H9 (cell line): ENCODE measurements around the gene FHOD3. TPM values are rescaled to one million over a fixed set of nuclear protein-coding genes. Genes with fewer than 3 reads are reported as not detected.

Experiments used
- DNase-seq: peaks from one replicate; pipeline ENCODE4 v3.0.0-alpha.2; 2017
- H2AFZ ChIP-seq: one replicate; pipeline ENCODE4 v1.6.1; 2013; ENCODE audit warnings: mild to moderate bottlenecking, low read length, control low read depth, moderate library complexity
- H2AK5ac ChIP-seq: 2 replicates; pipeline ENCODE4 v1.6.1; 2013; ENCODE audit warnings: low read length, control low read depth, mixed read lengths; ENCODE audit not compliant: insufficient read length
- H2BK120ac ChIP-seq: one replicate; pipeline ENCODE4 v1.6.1; 2013; ENCODE audit warnings: low read depth, mild to moderate bottlenecking, low read length, control low read depth, inconsistent platforms; ENCODE audit not compliant: poor library complexity, severe bottlenecking
- H2BK12ac ChIP-seq: 2 replicates; pipeline ENCODE4 v1.6.1; 2013; ENCODE audit warnings: low read length, control low read depth, mixed read lengths, low read depth; ENCODE audit not compliant: insufficient read length
- H2BK15ac ChIP-seq: 2 replicates; pipeline ENCODE4 v1.6.1; 2013; ENCODE audit warnings: low read depth, low read length, control low read depth
- H2BK20ac ChIP-seq: one replicate; pipeline ENCODE4 v1.6.1; 2013; ENCODE audit warnings: low read depth, mild to moderate bottlenecking, low read length, control low read depth, inconsistent platforms; ENCODE audit not compliant: poor library complexity, severe bottlenecking
- H2BK5ac ChIP-seq: 2 replicates; pipeline ENCODE4 v1.6.1; 2013; ENCODE audit warnings: low read length, control low read depth, mixed read lengths; ENCODE audit not compliant: insufficient read length
- H3K14ac ChIP-seq: 2 replicates; pipeline ENCODE4 v1.6.1; 2013; ENCODE audit warnings: low read length, control low read depth; ENCODE audit not compliant: insufficient read depth
- H3K18ac ChIP-seq: 2 replicates; pipeline ENCODE4 v1.6.1; 2013; ENCODE audit warnings: low read depth, mild to moderate bottlenecking, mixed read lengths, low read length, control low read depth; ENCODE audit not compliant: insufficient read length
- H3K23ac ChIP-seq: 2 replicates; pipeline ENCODE4 v1.6.1; 2013; ENCODE audit warnings: low read length, control low read depth, mixed read lengths, low read depth; ENCODE audit not compliant: insufficient read length
- H3K23me2 ChIP-seq: 2 replicates; pipeline ENCODE4 v1.6.1; 2013; ENCODE audit warnings: low read depth, mild to moderate bottlenecking, mixed read lengths, low read length, control low read depth; ENCODE audit not compliant: insufficient read length, poor library complexity, severe bottlenecking
- H3K27ac ChIP-seq: 2 replicates; pipeline ENCODE4 v1.5.1; 2013; ENCODE audit warnings: low read length, control low read depth, mixed read lengths, low read depth; ENCODE audit not compliant: insufficient read length
- H3K27me3 ChIP-seq: 2 replicates; pipeline ENCODE4 v1.6.1; 2013; ENCODE audit warnings: low read length, control low read depth, inconsistent platforms; ENCODE audit not compliant: insufficient read depth
- H3K4ac ChIP-seq: 2 replicates; pipeline ENCODE4 v1.6.1; 2013; ENCODE audit warnings: low read depth, mild to moderate bottlenecking, control low read depth, inconsistent platforms, low read length, moderate library complexity
- H3K4me1 ChIP-seq: 2 replicates; pipeline ENCODE4 v1.6.1; 2013; ENCODE audit warnings: low read length, control low read depth, inconsistent platforms; ENCODE audit not compliant: insufficient read depth
- H3K4me2 ChIP-seq: 2 replicates; pipeline ENCODE4 v1.6.1; 2013; ENCODE audit warnings: low read length, control low read depth, mixed read lengths; ENCODE audit not compliant: insufficient read length, insufficient read depth
- H3K56ac ChIP-seq: 2 replicates; pipeline ENCODE4 v1.6.1; 2013; ENCODE audit warnings: low read depth, mild to moderate bottlenecking, mixed read lengths, low read length, control low read depth; ENCODE audit not compliant: insufficient read length
- H3K79me1 ChIP-seq: 2 replicates; pipeline ENCODE4 v1.6.1; 2013; ENCODE audit warnings: low read depth, mild to moderate bottlenecking, moderate library complexity, low read length, control low read depth, inconsistent platforms; ENCODE audit not compliant: insufficient read depth, poor library complexity, severe bottlenecking
- H3K79me2 ChIP-seq: 2 replicates; pipeline ENCODE4 v1.6.1; 2013; ENCODE audit warnings: low read length, control low read depth, inconsistent platforms; ENCODE audit not compliant: insufficient read depth
- H3K9ac ChIP-seq: 2 replicates; pipeline ENCODE4 v1.6.1; 2013; ENCODE audit warnings: low read length, control low read depth, mixed read lengths; ENCODE audit not compliant: insufficient read length; ENCODE audit errors: extremely low read depth
- H3K9me3 ChIP-seq: one replicate; pipeline ENCODE4 v1.6.1; 2013; ENCODE audit warnings: low read depth, low read length, inconsistent platforms; ENCODE audit not compliant: control insufficient read depth
- H3T11ph ChIP-seq: one replicate; pipeline ENCODE4 v1.6.1; 2013; ENCODE audit warnings: mild to moderate bottlenecking, low read length, control low read depth, inconsistent platforms
- H4K20me1 ChIP-seq: one replicate; pipeline ENCODE4 v1.6.1; 2013; ENCODE audit not compliant: control insufficient read depth, insufficient read length, insufficient read depth
- H4K5ac ChIP-seq: 2 replicates; pipeline ENCODE4 v1.6.1; 2013; ENCODE audit warnings: low read depth, mild to moderate bottlenecking, mixed read lengths, low read length, control low read depth; ENCODE audit not compliant: insufficient read length
- H4K8ac ChIP-seq: replicated peaks from 2 replicates; pipeline ENCODE4 v1.6.1; 2013; ENCODE audit warnings: low read length, control low read depth, mixed read lengths, low read depth; ENCODE audit not compliant: insufficient read length
- H4K91ac ChIP-seq: 2 replicates; pipeline ENCODE4 v1.6.1; 2013; ENCODE audit warnings: low read depth, mild to moderate bottlenecking, moderate library complexity, mixed read lengths, low read length, control low read depth; ENCODE audit not compliant: insufficient read length
- H3K27ac Mint-ChIP-seq, 3 experiments: 2 replicates in 2 of 3; 3 replicates in 1 of 3; pipeline ENCODE4 v1.8.0; 2020 to 2021; ENCODE audit warnings: mixed read lengths in 3 of 3, mild to moderate bottlenecking in 1 of 3, moderate library complexity in 1 of 3
- H3K27me3 Mint-ChIP-seq: 2 replicates; pipeline ENCODE4 v1.8.0; 2021; ENCODE audit warnings: low read depth, mild to moderate bottlenecking, moderate library complexity, mixed read lengths
- H3K36me3 Mint-ChIP-seq, 3 experiments: 2 replicates in 2 of 3; 3 replicates in 1 of 3; pipeline ENCODE4 v1.8.0; 2020 to 2021; ENCODE audit warnings: low read depth in 3 of 3, mixed read lengths in 3 of 3; ENCODE audit not compliant: insufficient read depth in 1 of 3
- H3K4me1 Mint-ChIP-seq, 2 experiments: 2 replicates each; pipeline ENCODE4 v1.8.0; 2020; ENCODE audit warnings: mixed read lengths in 2 of 2
- H3K4me3 Mint-ChIP-seq, 2 experiments: 2 replicates in 1 of 2; 3 replicates in 1 of 2; pipeline ENCODE4 v1.8.0; 2020 to 2021; ENCODE audit warnings: mild to moderate bottlenecking in 2 of 2, mixed read lengths in 2 of 2, moderate library complexity in 1 of 2
- H3K9me3 Mint-ChIP-seq, 2 experiments: 2 replicates in 1 of 2; 3 replicates in 1 of 2; pipeline ENCODE4 v1.8.0; 2020; ENCODE audit warnings: mild to moderate bottlenecking in 2 of 2, mixed read lengths in 2 of 2, moderate library complexity in 1 of 2
- CTCF ChIP-seq: fragments of 200-600 bp; sonication (generic); conservative IDR thresholded peaks from 3 replicates; pipeline ENCODE4 v1.8.0; 2021; ENCODE audit warnings: antibody characterized with exemption, mild to moderate bottlenecking
- total RNA-seq: library from RNA; stranded (reverse); gene quantifications from 2 replicates; pipeline ENCODE4 v1.2.1, GENCODE V29; 2021

FHOD3 gene
- total RNA-seq, 1 experiment from 2014 or later: 8.0 TPM

- H4K91ac ChIP-seq: no peak overlapping the region
Observed at GRCh38 chr18:36729197-36729596, 431.7 kb downstream of the FHOD3 start.

More at GRCh38 chr18:36729197-36729596, 431.7 kb downstream of the FHOD3 start:
- Histone ChIP-seq H2BK120ac (no peak overlapping the region), H2BK15ac (no peak overlapping the region), H4K20me1 (no peaks in the 10 kb centered on the region), H2BK20ac (no peak overlapping the region), H3K9ac (no peak overlapping the region), H3K79me2 (no peaks in the 10 kb centered on the region), H2BK5ac (no peak overlapping the region), H3K9me3 (peaks cover 13% of the 10 kb centered on the region), H4K8ac (no peak overlapping the region), H3K27ac (no peak overlapping the region), H2AK5ac (no peak overlapping the region), H2BK12ac (no peak overlapping the region), H3K23me2 (no peaks in the 10 kb centered on the region), H3K4me1 (no peaks in the 10 kb centered on the region), H4K5ac (no peak overlapping the region), H3K79me1 (no peaks in the 10 kb centered on the region), H2AFZ (no peak overlapping the region), H3K18ac (no peak overlapping the region), H3K14ac (no peak overlapping the region), H3K4ac (no peak overlapping the region), H3T11ph (no peak overlapping the region), H3K4me2 (no peak overlapping the region), H3K27me3 (no peaks in the 10 kb centered on the region), H3K23ac (no peak overlapping the region), H3K56ac (no peak overlapping the region)
- H3K4me1 Mint-ChIP-seq: peaks cover 4 to 6% of the 10 kb centered on the region in 2 experiments; a peak in 2 of 4 replicates
- TF ChIP-seq CTCF: no peak
- H3K4me3 Mint-ChIP-seq: no peak overlapping the region
- no peak overlapping the region for H3K27ac Mint-ChIP-seq
- H3K36me3 Mint-ChIP-seq: peaks cover 28 to 37% (median 35%) of the 10 kb centered on the region in 3 experiments
- no peak for DNase-seq
- H3K27me3 Mint-ChIP-seq: peaks cover 7% of the 10 kb centered on the region
- peaks cover 22 to 26% of the 10 kb centered on the region in 2 experiments for H3K9me3 Mint-ChIP-seq
